Heart right ventricle (tissue), 16 donors: Measurements from ENCODE around the gene ENOPH1. TPM values are rescaled to one million over a fixed set of nuclear protein-coding genes. Genes with fewer than 3 reads are reported as not detected.

Experiments used
- ATAC-seq, 8 donors: fragments of 200-7000 bp; cut with Tn5 transposase; one replicate each; pipeline ENCODE4 v1.9.1; 2020; ENCODE audit warnings: mild to moderate bottlenecking in 8 of 8, moderate library complexity in 8 of 8, moderate number of reproducible peaks in 1 of 8
- DNase-seq, 2 donors: peaks; one replicate each; pipeline ENCODE4 v3.0.0-alpha.2; 2020
- H3K27ac ChIP-seq, 10 donors: fragments of 200-600 bp; sonication (generic) in 2 of 10; one replicate each; pipeline versions ENCODE4 v1.5.0 to v1.8.0; 2020 to 2022; ENCODE audit warnings: mild to moderate bottlenecking in 3 of 10
- H3K27me3 ChIP-seq, 7 donors: fragments of 200-600 bp; one replicate each; pipeline ENCODE4 v1.8.0; 2021 to 2022; ENCODE audit warnings: mild to moderate bottlenecking in 2 of 7
- H3K36me3 ChIP-seq, 9 donors: fragments of 200-600 bp; sonication (generic) in 1 of 9; one replicate each; pipeline versions ENCODE4 v1.5.0 to v1.8.0; 2020 to 2022; ENCODE audit warnings: mild to moderate bottlenecking in 2 of 9
- H3K4me1 ChIP-seq, 9 donors: fragments of 200-600 bp; sonication (generic) in 1 of 9; one replicate each; pipeline versions ENCODE4 v1.5.0 to v1.8.0; 2020 to 2022; ENCODE audit warnings: mild to moderate bottlenecking in 4 of 9
- H3K4me3 ChIP-seq, 10 donors: fragments of 200-600 bp; sonication (generic) in 2 of 10; one replicate each; pipeline versions ENCODE4 v1.5.0 to v1.8.0; 2020 to 2022; ENCODE audit warnings: mild to moderate bottlenecking in 7 of 10, moderate library complexity in 2 of 10
- H3K9me3 ChIP-seq, 11 donors: fragments of 200-600 bp in 10 of 11; sonication (generic) in 2 of 11; one replicate each; pipeline versions ENCODE4 v1.5.0 to v1.8.0; 2013 to 2022; ENCODE audit warnings: mild to moderate bottlenecking in 2 of 11, control low read depth in 1 of 11, moderate library complexity in 1 of 11
- WGBS, 2 donors: extraction: QIAGEN DNeasy Blood & Tissue Kit; methylation state at CpG; one replicate each; pipeline ENCODE4 v1.1.7; 2013; ENCODE audit warnings: inconsistent platforms in 1 of 2; 5-methylcytosine and 5-hydroxymethylcytosine counted together
- intact Hi-C, 10 donors: fragments of 100-400 bp; cut with DNase I; formaldehyde crosslinking; loops; one replicate each; pipeline versions ENCODE4 v1.11.1 to v1.14.2; 2022
- polyA plus RNA-seq, 2 donors: library from polyadenylated mRNA; stranded (reverse); fragments of 200-250 nt; gene quantifications; one replicate each; pipeline ENCODE4 v1.2.3, GENCODE V29; 2013
- total RNA-seq, 10 donors: library from RNA; stranded (reverse); fragmentation: NEBNext Ultra II Directional in 3 of 10; extraction: Animal tissue kit (Norgen Biotek cat#: 25700) in 3 of 10; gene quantifications; one replicate each; pipeline versions ENCODE4 v1.2.1 to v1.2.4, GENCODE V29; 2021 to 2023
- TF ChIP-seq, protein P1 (sequence below), 9 donors: fragments of 200-600 bp; sonication (generic) in 2 of 9; IDR thresholded peaks; one replicate each; pipeline versions ENCODE4 v1.5.0 to v1.8.0; 2021 to 2022; ENCODE audit warnings: antibody characterized with exemption in 9 of 9, mild to moderate bottlenecking in 5 of 9, moderate library complexity in 1 of 9
- donor health status: Arrhythmogenic right ventricular cardiomyopathy.
- donor health status: ischemic (EF 13 %, LVEDD 7.1; RV severe dilation, severe dysfunction).
- donor health status: healthy with polysubstance abuse.
- donor health status: DM: no; HTN: yes; CAD: no.
- donor health status: DM: no; HTN: no; CAD: no.
- donor health status: ischemic (EF 25% LVEDD 6.9; RV normal size, moderate dysfunction).
- donor health status: ischemic (EF 25% LVEDD 5.7; RV mildly dilated, moderate dysfunction).
- donor health status: healthy.
- donor health status: DM: yes; HTN: yes; CAD: no.
- donor health status: Ischemic cardiomyopathy.
- donor health status: ischemic (EF 35%, LVEDD 5.7; RV mildly dilated, moderate dysfunction).
- donor health status: nonischemic (EF 11% LVEDD 7.7; RV severe dilation, severe dysfunction).
- donor health status: DM: yes; HTN: yes; CAD: no.
- donor health status: PGD.
- donor health status: ischemic (EF 29% LVEDD 5.4; RV normal size, mild dysfunction).
- donor health status: nonischemic (EF 23%, LVEDD 6.1; RV moderate dilation, normal function).

The ENOPH1 gene
- total and polyA plus RNA-seq, 12 donors: 13.9 to 28.1 (median 16.3) TPM

DNA sequence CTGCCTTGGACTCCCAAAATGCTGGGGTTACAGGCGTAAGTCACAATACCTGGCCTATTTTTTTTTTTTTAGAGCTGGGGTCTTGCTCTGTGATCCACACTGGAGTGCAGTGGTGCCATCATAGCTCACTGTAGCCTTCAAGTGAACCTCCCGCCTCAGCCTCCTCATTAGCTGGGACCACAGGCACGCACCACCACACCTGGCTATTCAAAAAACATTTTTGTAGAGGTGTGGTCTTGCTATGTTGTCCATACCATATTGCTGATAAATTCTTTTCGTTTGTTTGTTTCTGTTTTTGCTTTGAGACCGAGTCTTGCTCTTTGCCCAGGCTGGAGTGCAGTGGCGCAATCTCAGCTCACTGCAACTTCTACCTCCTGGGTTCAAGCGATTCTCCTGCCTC, 21.6 kb downstream of the ENOPH1 start:
- intact Hi-C loops: no loop called here
- TF ChIP-seq, protein P1, sequence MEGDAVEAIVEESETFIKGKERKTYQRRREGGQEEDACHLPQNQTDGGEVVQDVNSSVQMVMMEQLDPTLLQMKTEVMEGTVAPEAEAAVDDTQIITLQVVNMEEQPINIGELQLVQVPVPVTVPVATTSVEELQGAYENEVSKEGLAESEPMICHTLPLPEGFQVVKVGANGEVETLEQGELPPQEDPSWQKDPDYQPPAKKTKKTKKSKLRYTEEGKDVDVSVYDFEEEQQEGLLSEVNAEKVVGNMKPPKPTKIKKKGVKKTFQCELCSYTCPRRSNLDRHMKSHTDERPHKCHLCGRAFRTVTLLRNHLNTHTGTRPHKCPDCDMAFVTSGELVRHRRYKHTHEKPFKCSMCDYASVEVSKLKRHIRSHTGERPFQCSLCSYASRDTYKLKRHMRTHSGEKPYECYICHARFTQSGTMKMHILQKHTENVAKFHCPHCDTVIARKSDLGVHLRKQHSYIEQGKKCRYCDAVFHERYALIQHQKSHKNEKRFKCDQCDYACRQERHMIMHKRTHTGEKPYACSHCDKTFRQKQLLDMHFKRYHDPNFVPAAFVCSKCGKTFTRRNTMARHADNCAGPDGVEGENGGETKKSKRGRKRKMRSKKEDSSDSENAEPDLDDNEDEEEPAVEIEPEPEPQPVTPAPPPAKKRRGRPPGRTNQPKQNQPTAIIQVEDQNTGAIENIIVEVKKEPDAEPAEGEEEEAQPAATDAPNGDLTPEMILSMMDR (IDR thresholded peaks at IDR 0.05): no peak
- Histone ChIP-seq H3K36me3 (peaks cover 0 to 93% (median 21%) of the 10 kb centered on the region in 9 donors), H3K27me3 (no peaks in the 10 kb centered on the region), H3K9me3 (no peaks in the 10 kb centered on the region), H3K4me1 (no peaks in the 10 kb centered on the region), H3K4me3 (no peak overlapping the region), H3K27ac (no peak overlapping the region)
- no peak for DNase-seq
- ATAC-seq: no peak
- 97 to 98% methylated on average over 7 of the region's 7 CpGs for WGBS, 2 donors

DNA sequence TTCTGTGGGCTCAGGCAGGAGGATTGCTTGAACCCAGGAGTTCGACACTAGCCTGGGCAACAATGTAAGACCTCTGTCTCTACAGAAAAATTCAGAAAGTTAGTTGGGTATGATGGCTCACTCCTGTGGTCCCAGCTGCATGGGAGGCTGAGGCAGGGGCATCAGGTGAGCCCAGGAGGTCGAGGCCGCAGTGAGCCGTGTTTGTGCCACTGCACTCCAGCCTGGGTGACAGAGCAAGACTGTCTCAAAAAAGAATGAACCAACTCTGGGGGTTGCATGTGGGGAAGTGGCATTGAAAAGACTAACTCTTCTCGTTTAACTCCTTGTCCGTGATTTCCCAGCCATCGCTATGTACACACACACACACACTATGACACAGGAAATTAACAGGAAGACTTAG, 26.9 kb downstream of the ENOPH1 start:
- Histone ChIP-seq H3K27me3 (no peaks in the 10 kb centered on the region), H3K36me3 (peaks cover 0 to 96% (median 15%) of the 10 kb centered on the region in 9 donors), H3K4me3 (no peak overlapping the region), H3K4me1 (peaks cover 0 to 2% (median 0%) of the 10 kb centered on the region in 9 donors), H3K9me3 (no peaks in the 10 kb centered on the region), H3K27ac (no peak overlapping the region)
- DNase-seq: no peak
- no peak for ATAC-seq
- intact Hi-C loops: no loop called here
- TF ChIP-seq, protein P1 (IDR thresholded peaks at IDR 0.05): no peak
- 85 to 92% methylated on average over 7 of the region's 7 CpGs for WGBS, 2 donors

DNA sequence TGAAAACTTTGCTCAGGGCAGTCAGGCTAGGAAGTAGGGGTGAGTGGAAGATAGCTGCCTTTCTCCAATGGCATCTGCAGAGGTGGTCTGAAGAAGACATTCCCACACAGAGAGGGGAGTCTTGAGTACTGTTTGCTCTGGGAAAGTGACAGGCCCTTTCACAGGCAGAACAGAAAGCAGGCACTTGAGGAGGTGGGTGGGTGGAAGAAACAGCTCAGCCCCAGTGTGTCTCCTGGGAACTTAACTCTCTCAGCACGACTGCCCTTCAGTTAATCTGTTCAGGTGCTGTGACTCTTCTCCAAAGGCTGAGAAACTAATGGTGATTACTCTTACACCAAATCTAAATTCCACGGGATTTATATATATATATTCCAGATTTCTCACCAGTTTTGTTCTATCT, 28.3 kb downstream of the ENOPH1 start:
- Histone ChIP-seq H3K36me3 (peaks cover 0 to 81% (median 10%) of the 10 kb centered on the region in 9 donors), H3K27me3 (no peaks in the 10 kb centered on the region), H3K4me3 (no peak overlapping the region), H3K4me1 (peaks cover 0 to 8% (median 2%) of the 10 kb centered on the region in 9 donors), H3K27ac (no peak overlapping the region), H3K9me3 (no peaks in the 10 kb centered on the region)
- ATAC-seq (no peak), DNase-seq (no peak)
- intact Hi-C loops: no loop called here
- WGBS, 2 donors: 81 to 95% methylated on average over 2 of the region's 2 CpGs
- TF ChIP-seq, protein P1 (IDR thresholded peaks at IDR 0.05): no peak

DNA sequence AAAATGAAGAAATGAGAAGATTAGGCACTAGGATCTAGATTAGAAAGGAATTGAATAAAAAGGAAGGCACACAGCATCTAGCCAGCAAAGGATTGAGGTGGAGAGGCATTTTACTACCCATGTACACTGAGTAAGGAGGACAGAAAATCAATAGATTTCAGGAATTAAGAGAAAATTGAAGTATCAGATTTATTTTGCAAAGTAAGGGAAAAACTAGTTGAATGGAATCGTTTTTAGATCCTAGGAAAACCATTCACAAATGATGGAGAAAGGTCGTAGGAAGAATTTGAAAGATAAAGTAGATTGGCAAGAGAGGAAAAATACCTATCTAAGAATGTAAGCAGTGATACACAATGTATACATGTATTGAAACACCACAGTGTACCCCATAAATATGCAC, 31.3 kb downstream of the ENOPH1 start:
- Histone ChIP-seq H3K4me1 (peaks cover 0 to 11% (median 3%) of the 10 kb centered on the region in 9 donors), H3K36me3 (peaks cover 0 to 52% (median 8%) of the 10 kb centered on the region in 9 donors), H3K27ac (no peak overlapping the region), H3K4me3 (no peak overlapping the region), H3K27me3 (no peaks in the 10 kb centered on the region), H3K9me3 (no peaks in the 10 kb centered on the region)
- intact Hi-C loops: loop anchor here in 9 of 10 donors (1.0 to 10.0 kb wide), 11 partner anchors 103 to 1183 kb away; partner anchors contain the start of gene TMEM150C (in 1 of the 9)
- 81 to 86% methylated on average over 2 of the region's 2 CpGs for WGBS, 2 donors
- ATAC-seq: no peak
- no peak for DNase-seq
- TF ChIP-seq, protein P1 (IDR thresholded peaks at IDR 0.05): no peak
